Spleen (tissue), 11 donors: Measurements from ENCODE around the gene ACACB. TPM values are rescaled to one million over a fixed set of nuclear protein-coding genes. Genes with fewer than 3 reads are reported as not detected.

Source experiments
- DNase-seq: peaks from one replicate; pipeline ENCODE4 v3.0.0-alpha.2; 2020
- H3K27ac ChIP-seq, 8 donors: fragments of 200-600 bp; sonication (generic) in 7 of 8; 1 replicate in 4 of 8; 2 replicates in 4 of 8; pipeline versions ENCODE4 v1.5.0 to v1.8.0; 2016 to 2021; ENCODE audit warnings: inconsistent platforms in 4 of 8, mild to moderate bottlenecking in 4 of 8, moderate library complexity in 1 of 8
- H3K27me3 ChIP-seq, 7 donors: fragments of 200-600 bp; sonication (generic) in 6 of 7; replicated peaks in 1 of 7; 1 replicate in 4 of 7; 2 replicates in 3 of 7; pipeline versions ENCODE4 v1.5.0 to v1.8.0; 2016 to 2021; ENCODE audit warnings: inconsistent platforms in 3 of 7, mild to moderate bottlenecking in 1 of 7
- H3K36me3 ChIP-seq, 6 donors: fragments of 200-600 bp; sonication (generic) in 5 of 6; 1 replicate in 4 of 6; 2 replicates in 2 of 6; pipeline versions ENCODE4 v1.5.0 to v1.8.0; 2016 to 2021; ENCODE audit warnings: inconsistent platforms in 2 of 6
- H3K4me1 ChIP-seq, 6 donors: fragments of 200-600 bp; sonication (generic) in 5 of 6; 1 replicate in 3 of 6; 2 replicates in 3 of 6; pipeline versions ENCODE4 v1.5.0 to v1.8.0; 2016 to 2021; ENCODE audit warnings: inconsistent platforms in 3 of 6
- H3K4me3 ChIP-seq, 8 donors: fragments of 200-600 bp; sonication (generic) in 7 of 8; 1 replicate in 4 of 8; 2 replicates in 4 of 8; pipeline versions ENCODE4 v1.5.0 to v1.8.0; 2016 to 2021; ENCODE audit warnings: inconsistent platforms in 4 of 8, mild to moderate bottlenecking in 4 of 8, moderate library complexity in 2 of 8
- H3K9me3 ChIP-seq, 8 donors: fragments of 200-600 bp; sonication (generic) in 7 of 8; 1 replicate in 4 of 8; 2 replicates in 4 of 8; pipeline versions ENCODE4 v1.5.0 to v1.8.0; 2016 to 2021; ENCODE audit warnings: inconsistent platforms in 4 of 8
- POLR2A ChIP-seq, 3 donors: fragments of 450-650 bp; IDR thresholded peaks; one replicate each; pipeline ENCODE4 v1.5.1; 2017; ENCODE audit warnings: antibody characterized with exemption in 3 of 3, mild to moderate bottlenecking in 1 of 3
- POLR2AphosphoS5 ChIP-seq, 3 donors: sonication (generic); formaldehyde crosslinking; IDR thresholded peaks; one replicate each; pipeline ENCODE4 v1.5.1; 2017; ENCODE audit warnings: antibody characterized with exemption in 3 of 3
- WGBS, 5 donors: extraction: QIAGEN DNeasy Blood & Tissue Kit in 3 of 5; methylation state at CpG; one replicate each; pipeline versions ENCODE4 v1.1.5 to v1.1.7; 2013 to 2018; 5-methylcytosine and 5-hydroxymethylcytosine counted together
- intact Hi-C: fragments of 100-400 bp; cut with DNase I; formaldehyde crosslinking; loops from one replicate; pipeline ENCODE4 v1.15.0; 2023; ENCODE audit warnings: low total_unique reads
- polyA plus RNA-seq, 3 donors: library from polyadenylated mRNA; stranded (reverse); fragments of 200-250 nt; gene quantifications; one replicate each; pipeline ENCODE4 v1.2.1, GENCODE V29; 2013
- total RNA-seq, 7 donors: library from RNA; depleted of rRNA in 3 of 7; stranded (reverse); fragments of >200 nt in 3 of 7; fragmentation: NEBNext Ultra II Directional in 4 of 7; extraction: Animal tissue kit (Norgen Biotek cat#: 25700) in 4 of 7; gene quantifications; one replicate each; pipeline versions ENCODE4 v1.1.0 to v1.2.1, GENCODE V29; 2016 to 2021
- TF ChIP-seq, protein P1 (sequence below), 11 experiments: fragments of 200-600 bp in 7 of 11; fragments of 450-650 bp in 4 of 11; sonication (generic) in 4 of 11; IDR thresholded peaks in 8 of 11; conservative IDR thresholded peaks in 3 of 11; 1 replicate in 7 of 11; 2 replicates in 4 of 11; pipeline versions ENCODE4 v1.4.0 to v1.8.0; 2016 to 2021; ENCODE audit warnings: antibody characterized with exemption in 11 of 11, inconsistent platforms in 4 of 11, mild to moderate bottlenecking in 1 of 11
- donor health status: healthy with polysubstance abuse.
- donor health status: DM: no; HTN: no; CAD: no; lungs with moderate emphysema.
- donor health status: DM: no; HTN: no; CAD: no.
- donor health status: Bipolar disorder and iron deficiency.
- donor health status: healthy.
- donor health status: DM: no; HTN: no; CAD: no.
- donor health status: DM: yes; HTN: yes; CAD: no.

The ACACB gene
- total and polyA plus RNA-seq, 10 donors = 2.8 to 111 (median 29.1) TPM

DNA sequence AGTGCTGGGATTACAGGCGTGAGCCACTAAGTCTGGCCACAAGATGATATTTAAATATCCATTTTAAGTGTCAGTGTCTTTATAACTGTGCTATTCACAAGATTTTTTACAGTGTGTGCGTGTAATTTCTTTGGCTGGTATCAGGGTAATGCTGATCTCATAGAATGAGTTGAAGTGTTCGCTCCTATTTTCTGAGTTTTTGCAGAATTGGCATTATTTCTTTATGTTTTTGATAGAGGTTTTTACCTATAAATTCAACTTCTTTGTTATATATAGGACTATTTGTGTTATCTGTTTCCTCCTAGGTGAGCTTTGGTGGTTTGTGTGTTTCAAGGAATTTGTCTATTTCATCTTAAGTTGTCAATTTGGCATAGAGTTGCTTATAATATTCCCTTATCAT, 147.1 kb downstream of the ACACB start:
- Histone ChIP-seq H3K4me1 (peaks cover 0 to 5% (median 0%) of the 10 kb centered on the region in 6 donors), H3K27me3 (no peaks in the 10 kb centered on the region), H3K36me3 (peaks cover 0 to 100% (median 35%) of the 10 kb centered on the region in 6 donors), H3K9me3 (peaks cover 0 to 11% (median 6%) of the 10 kb centered on the region in 8 donors), H3K4me3 (no peak overlapping the region), H3K27ac (no peak overlapping the region)
- TF ChIP-seq POLR2A (IDR thresholded peaks at IDR 0.05) (no peak), POLR2AphosphoS5 (IDR thresholded peaks at IDR 0.05) (no peak)
- TF ChIP-seq, protein P1, sequence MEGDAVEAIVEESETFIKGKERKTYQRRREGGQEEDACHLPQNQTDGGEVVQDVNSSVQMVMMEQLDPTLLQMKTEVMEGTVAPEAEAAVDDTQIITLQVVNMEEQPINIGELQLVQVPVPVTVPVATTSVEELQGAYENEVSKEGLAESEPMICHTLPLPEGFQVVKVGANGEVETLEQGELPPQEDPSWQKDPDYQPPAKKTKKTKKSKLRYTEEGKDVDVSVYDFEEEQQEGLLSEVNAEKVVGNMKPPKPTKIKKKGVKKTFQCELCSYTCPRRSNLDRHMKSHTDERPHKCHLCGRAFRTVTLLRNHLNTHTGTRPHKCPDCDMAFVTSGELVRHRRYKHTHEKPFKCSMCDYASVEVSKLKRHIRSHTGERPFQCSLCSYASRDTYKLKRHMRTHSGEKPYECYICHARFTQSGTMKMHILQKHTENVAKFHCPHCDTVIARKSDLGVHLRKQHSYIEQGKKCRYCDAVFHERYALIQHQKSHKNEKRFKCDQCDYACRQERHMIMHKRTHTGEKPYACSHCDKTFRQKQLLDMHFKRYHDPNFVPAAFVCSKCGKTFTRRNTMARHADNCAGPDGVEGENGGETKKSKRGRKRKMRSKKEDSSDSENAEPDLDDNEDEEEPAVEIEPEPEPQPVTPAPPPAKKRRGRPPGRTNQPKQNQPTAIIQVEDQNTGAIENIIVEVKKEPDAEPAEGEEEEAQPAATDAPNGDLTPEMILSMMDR (IDR thresholded peaks at IDR 0.05 in 8 of 11, conservative IDR thresholded peaks at IDR 0.05 in 3 of 11) = no peak
- no peak for DNase-seq
- 89 to 96% (median 94%) methylated on average over 3 of the region's 3 CpGs for WGBS, 5 donors
- intact Hi-C loops = no loop called here

DNA sequence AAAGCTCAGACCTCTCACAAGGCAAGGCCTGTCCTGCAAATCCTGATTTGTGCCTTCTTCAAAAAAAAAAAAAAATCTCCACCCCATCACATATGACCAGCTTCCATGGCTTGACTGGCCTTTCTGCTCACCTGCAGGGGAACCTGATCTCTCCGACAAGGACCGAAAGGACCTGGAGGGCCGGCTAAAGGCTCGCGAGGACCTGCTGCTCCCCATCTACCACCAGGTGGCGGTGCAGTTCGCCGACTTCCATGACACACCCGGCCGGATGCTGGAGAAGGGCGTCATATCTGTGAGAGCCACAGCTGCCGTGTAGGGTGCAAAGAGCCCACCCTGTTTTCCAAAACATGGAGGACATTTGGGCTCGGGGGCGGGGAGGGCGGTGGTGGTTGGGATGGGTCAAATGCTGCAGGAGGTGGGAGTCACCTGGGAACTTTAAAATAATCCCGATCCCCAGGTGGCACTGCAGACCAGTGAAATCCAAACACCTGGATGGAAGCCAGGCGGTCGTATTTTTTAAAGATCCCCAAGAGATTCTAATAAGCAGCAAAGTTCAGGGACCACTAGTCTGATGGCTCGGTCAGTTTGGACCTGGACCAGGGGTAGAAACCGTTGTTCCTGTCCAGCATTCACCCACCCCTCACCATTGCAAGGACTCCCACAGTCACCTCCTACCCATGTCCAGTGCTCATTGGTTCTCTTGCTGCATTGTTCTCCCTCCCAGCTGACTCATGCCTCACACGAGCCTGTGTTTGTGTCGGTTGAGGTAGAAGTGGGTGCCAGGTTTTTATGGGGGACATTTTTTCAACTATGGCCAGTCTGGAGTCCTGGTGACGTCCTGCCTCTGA, 147.9 kb downstream of the ACACB start:
- 64 to 80% (median 72%) methylated on average over 23 of the region's 23 CpGs for WGBS, 5 donors
- Histone ChIP-seq H3K4me1 (peaks cover 0 to 5% (median 0%) of the 10 kb centered on the region in 6 donors), H3K36me3 (peaks cover 0 to 98% (median 30%) of the 10 kb centered on the region in 6 donors), H3K27ac (no peak overlapping the region), H3K4me3 (no peak overlapping the region), H3K27me3 (no peaks in the 10 kb centered on the region), H3K9me3 (peaks cover 0 to 11% (median 6%) of the 10 kb centered on the region in 8 donors)
- TF ChIP-seq POLR2A (IDR thresholded peaks at IDR 0.05) (no peak), POLR2AphosphoS5 (IDR thresholded peaks at IDR 0.05) (peak in 2 of 3 donors; percentile 15 to 27)
- TF ChIP-seq, protein P1 (IDR thresholded peaks at IDR 0.05 in 8 of 11, conservative IDR thresholded peaks at IDR 0.05 in 3 of 11) = peak in 9 of 11 experiments; percentile 9 to 67 (median 53)
- no peak for DNase-seq
- intact Hi-C loops = no loop called here

DNA sequence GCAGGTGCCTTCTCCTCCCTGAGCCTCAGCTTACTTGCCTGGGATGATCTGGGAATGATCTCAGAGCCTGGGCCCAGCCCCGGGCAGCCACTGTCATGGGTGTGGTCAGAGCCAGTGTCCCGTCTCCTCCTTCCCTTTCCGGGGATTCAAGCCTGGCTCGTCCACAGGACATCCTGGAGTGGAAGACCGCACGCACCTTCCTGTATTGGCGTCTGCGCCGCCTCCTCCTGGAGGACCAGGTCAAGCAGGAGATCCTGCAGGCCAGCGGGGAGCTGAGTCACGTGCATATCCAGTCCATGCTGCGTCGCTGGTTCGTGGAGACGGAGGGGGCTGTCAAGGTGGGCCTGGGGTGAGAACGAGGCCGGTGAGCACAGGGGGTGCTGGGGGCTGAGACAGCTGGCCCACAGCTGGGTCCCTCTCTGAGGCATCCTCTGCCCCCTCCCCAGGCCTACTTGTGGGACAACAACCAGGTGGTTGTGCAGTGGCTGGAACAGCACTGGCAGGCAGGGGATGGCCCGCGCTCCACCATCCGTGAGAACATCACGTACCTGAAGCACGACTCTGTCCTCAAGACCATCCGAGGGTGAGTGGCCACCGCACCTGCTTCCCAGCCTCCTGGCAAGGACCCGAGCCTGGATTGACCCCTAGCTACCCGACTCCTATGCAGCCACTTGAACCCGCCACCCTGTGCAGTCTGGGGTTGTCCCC, 148.7 kb downstream of the ACACB start:
- H3K27me3 ChIP-seq = no peaks in the 10 kb centered on the region
- peaks cover 0 to 5% (median 0%) of the 10 kb centered on the region in 6 donors for H3K4me1 ChIP-seq
- no peak overlapping the region for H3K27ac ChIP-seq
- TF ChIP-seq POLR2AphosphoS5 (IDR thresholded peaks at IDR 0.05) (peak in 1 of 3 donors; percentile 12), POLR2A (IDR thresholded peaks at IDR 0.05) (no peak)
- TF ChIP-seq, protein P1 (IDR thresholded peaks at IDR 0.05 in 8 of 11, conservative IDR thresholded peaks at IDR 0.05 in 3 of 11) = no peak
- 89 to 95% (median 92%) methylated on average over 19 to 27 of the region's 27 CpGs for WGBS, 5 donors
- DNase-seq = no peak
- peaks cover 0 to 92% (median 29%) of the 10 kb centered on the region in 6 donors for H3K36me3 ChIP-seq
- intact Hi-C loops = no loop called here
- H3K9me3 ChIP-seq = peaks cover 0 to 12% (median 8%) of the 10 kb centered on the region in 8 donors
- no peak overlapping the region for H3K4me3 ChIP-seq
